Measurements from ENCODE around the gene CSHL1. TPM values are rescaled to one million over a fixed set of nuclear protein-coding genes. Genes with fewer than 3 reads are reported as not detected.

Gene CSHL1
- total RNA-seq, 4 donors from 2014 or later = not detected

GRCh38 chr17:63948521-63948920, 37.5 kb upstream of the CSHL1 start:
- Histone ChIP-seq H3K4me3 (no peak overlapping the region), H3K27me3 (peaks cover 0 to 44% (median 0%) of the 10 kb centered on the region in 4 donors), H3K9me3 (no peaks in the 10 kb centered on the region), H3K36me3 (no peaks in the 10 kb centered on the region), H3K27ac (replicated peaks in 1 of 4) (no peak overlapping the region), H3K4me1 (no peaks in the 10 kb centered on the region)
- intact Hi-C loops (cut with DNase I) = no loop called here
- no peak for TF ChIP-seq EP300 (IDR thresholded peaks at IDR 0.05)
- TF ChIP-seq POLR2A (IDR thresholded peaks at IDR 0.05; ENCODE audit: low read depth) = no peak
- no peak for TF ChIP-seq POLR2AphosphoS5 (IDR thresholded peaks at IDR 0.05)
- no peak for TF ChIP-seq CTCF (IDR thresholded peaks at IDR 0.05)
- DNase-seq (ENCODE audit: extremely low spot score) = no peak
- 90% methylated on average over 7 of the region's 9 CpGs for WGBS

GRCh38 chr17:63947711-63948330, 36.8 kb upstream of the CSHL1 start:
- Histone ChIP-seq H3K27me3 (peaks cover 0 to 44% (median 0%) of the 10 kb centered on the region in 4 donors), H3K27ac (replicated peaks in 1 of 4) (no peak overlapping the region), H3K4me3 (no peak overlapping the region), H3K9me3 (no peaks in the 10 kb centered on the region), H3K4me1 (no peaks in the 10 kb centered on the region), H3K36me3 (no peaks in the 10 kb centered on the region)
- 75% methylated on average over 10 of the region's 18 CpGs for WGBS
- intact Hi-C loops (cut with DNase I) = no loop called here
- DNase-seq (ENCODE audit: extremely low spot score) = no peak
- TF ChIP-seq EP300 (IDR thresholded peaks at IDR 0.05) (no peak), POLR2AphosphoS5 (IDR thresholded peaks at IDR 0.05) (no peak), POLR2A (IDR thresholded peaks at IDR 0.05; ENCODE audit: low read depth) (no peak), CTCF (IDR thresholded peaks at IDR 0.05) (no peak)

- Histone ChIP-seq H3K4me1 (no peaks in the 10 kb centered on the region), H3K9me3 (no peaks in the 10 kb centered on the region), H3K27me3 (peaks cover 0 to 44% (median 0%) of the 10 kb centered on the region in 4 donors), H3K27ac (replicated peaks in 1 of 4) (no peak overlapping the region), H3K4me3 (no peak overlapping the region), H3K36me3 (no peaks in the 10 kb centered on the region)
- 62% methylated on average over 7 of the region's 20 CpGs for whole genome bisulfite sequencing
- TF ChIP-seq EP300 (IDR thresholded peaks at IDR 0.05) (no peak), POLR2A (IDR thresholded peaks at IDR 0.05; ENCODE audit: low read depth) (no peak), POLR2AphosphoS5 (IDR thresholded peaks at IDR 0.05) (no peak), CTCF (IDR thresholded peaks at IDR 0.05) (peak; percentile 49 to 80 (median 63))
- intact Hi-C loops (cut with DNase I) = no loop called here
- no peak for DNase-seq (ENCODE audit: extremely low spot score)
These were observed 35.6 kb upstream of the CSHL1 start for GRCh38 chr17:63946440-63947363.

GRCh38 chr17:63945784-63946439, 34.9 kb upstream of the CSHL1 start:
- TF ChIP-seq POLR2AphosphoS5 (IDR thresholded peaks at IDR 0.05) (no peak), POLR2A (IDR thresholded peaks at IDR 0.05; ENCODE audit: low read depth) (no peak), CTCF (IDR thresholded peaks at IDR 0.05) (no peak), EP300 (IDR thresholded peaks at IDR 0.05) (no peak)
- Histone ChIP-seq H3K9me3 (no peaks in the 10 kb centered on the region), H3K36me3 (no peaks in the 10 kb centered on the region), H3K27me3 (peaks cover 0 to 43% (median 0%) of the 10 kb centered on the region in 4 donors), H3K4me1 (no peaks in the 10 kb centered on the region), H3K27ac (replicated peaks in 1 of 4) (no peak overlapping the region), H3K4me3 (no peak overlapping the region)
- no peak for DNase-seq (ENCODE audit: extremely low spot score)
- intact Hi-C loops (cut with DNase I) = no loop called here
- 80% methylated on average over 1 of the region's 6 CpGs for WGBS

Measured in esophagus muscularis mucosa (tissue), 4 donors.